Activated T-cell treated with anti-CD3 and anti-CD28 coated beads for 48 hours (primary cell): ENCODE data around the gene ZNF511.
A peak's percentile ranks its signal among the peaks of the same experiment; 100 is the strongest.

Experiments
- DNase-seq: peaks from one replicate; pipeline ENCODE4 v3.0.0-alpha.2; 2020; ENCODE audit warnings: low read depth

ZNF511 gene

GRCh38 chr10:133353988-133354605 lies 45.4 kb downstream of the ZNF511 start:
- DNase-seq = no peak

GRCh38 chr10:133354672-133355240 lies 46.0 kb downstream of the ZNF511 start:
- no peak for DNase-seq

DNA sequence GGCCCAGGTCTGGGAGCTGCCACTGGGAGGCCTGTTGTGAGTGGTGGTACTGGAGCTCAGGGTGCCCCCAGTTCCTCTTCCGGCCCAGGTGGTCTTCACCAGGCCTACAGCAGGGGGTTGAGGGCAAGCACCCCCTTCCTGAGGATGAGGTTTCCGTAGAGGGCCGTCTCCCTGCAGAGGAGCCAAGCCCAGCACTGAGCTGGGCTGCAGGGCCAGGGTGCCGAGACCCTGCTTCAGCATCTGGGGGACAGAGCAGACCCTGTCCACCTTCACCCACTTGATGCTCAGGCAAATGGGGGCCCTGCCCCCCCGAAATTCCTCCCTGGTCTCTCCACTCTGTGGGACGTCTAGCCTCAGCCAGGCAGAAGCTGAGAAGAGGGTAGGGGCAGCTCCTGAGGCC lies 46.6 kb downstream of the ZNF511 start:
- no peak for DNase-seq

- no peak for DNase-seq
Measured at GRCh38 chr10:133355991-133356390, 47.3 kb downstream of the ZNF511 start.

DNA sequence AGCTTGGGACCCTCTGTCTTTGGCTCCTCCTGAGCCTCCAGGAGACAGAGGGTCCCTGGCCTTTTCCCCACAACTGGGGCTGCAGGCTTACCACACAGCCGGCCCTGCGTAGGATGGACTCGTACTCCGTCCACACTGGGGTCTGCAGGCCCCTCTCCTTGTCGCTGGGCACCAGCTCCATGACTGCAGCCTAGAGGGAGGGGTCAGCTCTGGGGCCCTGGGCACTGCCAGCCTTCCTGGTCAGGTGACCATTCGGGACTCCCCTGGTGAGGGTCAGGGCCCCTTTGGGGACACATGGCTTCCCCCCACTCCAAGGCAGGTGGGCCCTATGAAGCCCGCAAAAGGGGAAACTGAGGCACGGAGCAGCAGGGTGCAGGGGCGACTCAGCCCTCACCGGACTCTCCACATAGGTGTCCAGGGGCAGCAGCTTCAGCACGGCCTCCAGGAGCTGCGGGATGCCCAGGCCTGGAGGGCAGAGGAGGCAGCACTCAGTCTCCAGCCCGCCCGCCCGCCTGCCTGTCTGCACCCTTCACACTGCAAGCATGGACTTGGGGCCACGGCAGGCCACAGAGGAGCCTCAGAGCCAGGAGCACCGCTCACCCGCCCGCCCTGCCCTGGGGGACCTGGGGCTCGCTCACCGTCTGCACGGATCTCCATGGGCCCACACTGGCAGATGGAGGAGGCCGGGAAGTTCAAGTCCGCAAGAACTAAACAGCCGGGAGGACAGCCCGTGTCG lies 48.0 kb downstream of the ZNF511 start:
- no peak for DNase-seq

- peak; percentile 70 for DNase-seq
Measured at GRCh38 chr10:133357285-133358161, 48.8 kb downstream of the ZNF511 start, which contains the start of gene FUOM. Gene FUOM, minus strand, starts transcription at chr10:133358019. Its CDS starts 12 bp downstream, at chr10:133358007.

- DNase-seq = no peak
Measured at GRCh38 chr10:133358162-133358924, 49.6 kb downstream of the ZNF511 start.

DNA sequence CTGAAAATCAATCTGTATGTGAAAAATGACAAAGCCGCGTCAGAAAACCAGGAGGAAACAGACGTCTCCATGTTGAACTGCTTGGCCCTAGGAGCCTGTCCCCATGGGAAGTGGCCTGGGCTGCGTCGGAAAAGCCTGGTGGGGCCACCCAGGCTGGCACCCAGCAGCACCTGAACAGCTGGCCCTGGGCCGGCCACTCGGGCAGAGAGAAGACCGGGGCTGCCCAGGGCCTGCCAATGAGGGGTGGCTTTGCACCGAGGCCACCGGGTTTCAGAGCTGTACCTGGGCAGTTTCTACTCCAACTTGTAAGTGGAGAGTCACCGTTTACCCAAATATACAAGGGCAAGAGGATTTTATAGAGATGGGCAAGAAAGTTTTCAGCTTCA lies 50.2 kb downstream of the ZNF511 start:
- no peak for DNase-seq

DNA sequence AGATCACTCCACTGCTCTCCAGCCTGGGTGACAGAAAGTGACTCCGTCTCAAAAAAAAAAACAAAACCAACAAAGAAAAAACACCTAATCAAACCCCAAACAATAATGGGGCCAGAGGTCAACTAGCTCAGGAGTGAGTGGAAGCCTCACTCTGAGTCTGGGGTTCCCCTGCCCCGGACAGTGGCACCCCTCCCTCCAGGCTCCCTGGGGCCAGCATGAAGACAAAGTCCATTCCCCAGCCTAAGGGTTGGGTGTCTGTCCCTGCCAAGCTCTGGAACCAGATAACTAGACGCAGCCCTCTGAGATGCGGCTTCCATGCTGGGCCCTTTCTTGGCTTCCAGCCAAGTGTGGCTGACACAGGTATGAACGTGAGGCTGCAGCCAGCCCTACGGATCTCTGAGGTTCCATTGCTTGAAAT lies 50.8 kb downstream of the ZNF511 start:
- DNase-seq = no peak

DNA sequence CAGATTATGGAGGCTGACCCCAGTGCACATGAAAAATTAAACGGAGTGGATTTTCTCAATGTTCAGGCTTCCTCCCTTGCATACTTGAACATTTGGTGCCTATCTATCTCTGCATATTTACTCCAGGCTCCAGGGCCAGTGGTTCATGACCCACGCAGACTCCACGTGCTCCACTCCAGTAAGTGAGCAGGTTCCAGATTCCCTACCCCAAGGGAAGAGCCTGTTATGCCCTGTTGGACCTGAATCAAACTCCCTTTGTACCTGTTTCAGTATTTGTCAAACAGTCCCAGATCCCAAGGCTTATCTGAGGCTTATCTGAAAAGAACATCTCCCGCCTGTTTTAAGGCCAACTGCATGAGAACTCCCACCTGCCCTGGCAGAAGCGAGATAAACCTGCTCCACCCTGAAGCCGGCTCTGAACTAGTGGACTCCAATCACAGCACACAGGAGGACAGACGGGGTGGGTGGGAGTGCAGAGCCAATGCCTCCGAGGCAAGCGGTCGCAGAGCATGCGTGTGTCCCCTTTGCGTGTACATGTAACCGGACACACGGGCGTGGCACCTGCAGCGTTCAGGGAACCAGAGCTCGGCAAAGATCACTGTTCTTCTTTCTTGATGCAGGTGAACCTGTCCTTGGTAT lies 51.4 kb downstream of the ZNF511 start:
- no peak for DNase-seq

DNA sequence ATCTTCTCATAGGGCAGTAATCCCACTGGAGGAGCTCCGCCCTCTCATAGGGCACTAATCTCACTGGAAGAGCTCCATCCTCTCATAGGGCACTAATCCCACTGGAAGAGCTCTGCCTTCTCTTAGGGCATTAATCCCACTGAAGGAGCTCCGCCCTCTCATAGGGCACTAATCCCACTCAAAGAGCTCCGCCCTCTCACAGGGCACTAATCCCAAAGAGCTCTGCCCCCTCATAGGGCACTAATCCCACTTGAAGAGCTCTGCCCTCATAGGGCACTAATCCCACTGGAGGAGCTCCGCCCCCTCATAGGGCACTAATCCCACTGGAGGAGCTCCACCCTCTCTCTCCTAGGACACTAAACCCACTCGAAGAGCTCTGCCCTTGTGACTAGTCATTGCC lies 52.5 kb downstream of the ZNF511 start:
- DNase-seq = no peak

GRCh38 chr10:133361773-133362441 lies 53.2 kb downstream of the ZNF511 start:
- DNase-seq = no peak
